ENCODE measurements around the gene FCAR.
"Not testable (repeated sequence)": the region's sequence is repeated elsewhere in the genome, so short reads cannot be mapped to it uniquely, and the experiment has no call there.

Gene FCAR

GRCh38 chr19:54905421-54905802 is 31.4 kb downstream of the FCAR start:
- H3K9me3 ChIP-seq (replicated peaks in 1 of 2; ENCODE audit: control insufficient read depth in 2 of 2, insufficient read depth in 1 of 2, low read depth in 1 of 2, low read length in 2 of 2): peaks cover 0 to 4% of the 10 kb centered on the region in 2 donors
- H3K9ac ChIP-seq (ENCODE audit: low read depth, low read length, poor library complexity): no peak overlapping the region
- H3K4me3 ChIP-seq (ENCODE audit: low read length in 2 of 2): no peak overlapping the region
- H2BK120ac ChIP-seq (ENCODE audit: low read depth, low read length): no peak overlapping the region
- H3K36me3 ChIP-seq (replicated peaks in 1 of 2; ENCODE audit: control insufficient read depth in 2 of 2, insufficient read depth in 2 of 2, low read length in 2 of 2): no peaks in the 10 kb centered on the region
- H3K27ac ChIP-seq (replicated peaks; ENCODE audit: low read length): no peak overlapping the region
- no peak overlapping the region for H3K4me2 ChIP-seq (ENCODE audit: insufficient read depth, low read length, poor library complexity, severe bottlenecking)
- peaks cover 0 to 3% of the 10 kb centered on the region in 2 donors for H3K4me1 ChIP-seq (ENCODE audit: control insufficient read depth in 2 of 2, insufficient read depth in 1 of 2, low read depth in 1 of 2, low read length in 2 of 2)
- DNase-seq (ENCODE audit: low spot score): no peak
- no peak overlapping the region for H3K14ac ChIP-seq (ENCODE audit: low read length)
- H2BK12ac ChIP-seq (ENCODE audit: low read length): no peak overlapping the region
- no peak overlapping the region for H3K18ac ChIP-seq (ENCODE audit: low read length)
- H3K79me1 ChIP-seq (ENCODE audit: low read depth, low read length): no peaks in the 10 kb centered on the region
- no peaks in the 10 kb centered on the region for H3K27me3 ChIP-seq (ENCODE audit: control insufficient read depth in 3 of 3, insufficient read depth in 3 of 3, low read depth in 1 of 3, low read length in 3 of 3)
- H2BK15ac ChIP-seq (ENCODE audit: low read length): no peak overlapping the region
- H3K4ac ChIP-seq (ENCODE audit: low read length): no peak overlapping the region
- no peak overlapping the region for H2AK5ac ChIP-seq (ENCODE audit: low read depth, low read length)
- no peak overlapping the region for H3K23ac ChIP-seq (ENCODE audit: low read depth, low read length, poor library complexity)
- H4K91ac ChIP-seq (ENCODE audit: low read depth, low read length, poor library complexity): no peak overlapping the region
- no peak overlapping the region for H4K8ac ChIP-seq (ENCODE audit: low read depth, low read length)
- H2AFZ ChIP-seq (ENCODE audit: low read length): peak overlapping the region; percentile 64
- no peak overlapping the region for H2BK5ac ChIP-seq (ENCODE audit: low read length)
- no CpG with 5 or more reads among the region's 5 CpGs for WGBS, 2 donors (ENCODE audit: extremely low coverage in 2 of 2, insufficient read length in 2 of 2, insufficient replicate concordance in 1 of 2)

- Histone ChIP-seq H2AFZ (ENCODE audit: low read length) (peak within 1 kb of the TSS; percentile 64), H4K8ac (ENCODE audit: low read depth, low read length) (peak within 1 kb of the TSS; percentile 45), H2AK5ac (ENCODE audit: low read depth, low read length) (no peak within 1 kb of the TSS), H2BK12ac (ENCODE audit: low read length) (no peak within 1 kb of the TSS), H3K4ac (ENCODE audit: low read length) (no peak within 1 kb of the TSS), H3K18ac (ENCODE audit: low read length) (peak within 1 kb of the TSS; percentile 53), H2BK120ac (ENCODE audit: low read depth, low read length) (no peak within 1 kb of the TSS), H3K9me3 (replicated peaks in 1 of 2; ENCODE audit: control insufficient read depth in 2 of 2, insufficient read depth in 1 of 2, low read depth in 1 of 2, low read length in 2 of 2) (peaks cover 0 to 4% of the 10 kb centered on the region in 2 donors), H3K79me1 (ENCODE audit: low read depth, low read length) (no peaks in the 10 kb centered on the region), H3K4me1 (ENCODE audit: control insufficient read depth in 2 of 2, insufficient read depth in 1 of 2, low read depth in 1 of 2, low read length in 2 of 2) (peaks cover 0 to 3% of the 10 kb centered on the region in 2 donors), H3K23ac (ENCODE audit: low read depth, low read length, poor library complexity) (peak within 1 kb of the TSS; percentile 88), H3K36me3 (replicated peaks in 1 of 2; ENCODE audit: control insufficient read depth in 2 of 2, insufficient read depth in 2 of 2, low read length in 2 of 2) (no peaks in the 10 kb centered on the region), H3K14ac (ENCODE audit: low read length) (peak within 1 kb of the TSS; percentile 63), H2BK5ac (ENCODE audit: low read length) (no peak within 1 kb of the TSS), H3K4me2 (ENCODE audit: insufficient read depth, low read length, poor library complexity, severe bottlenecking) (no peak within 1 kb of the TSS), H2BK15ac (ENCODE audit: low read length) (no peak within 1 kb of the TSS), H4K91ac (ENCODE audit: low read depth, low read length, poor library complexity) (no peak within 1 kb of the TSS), H3K4me3 (ENCODE audit: low read length in 2 of 2) (no peak within 1 kb of the TSS), H3K9ac (ENCODE audit: low read depth, low read length, poor library complexity) (no peak within 1 kb of the TSS), H3K27me3 (ENCODE audit: control insufficient read depth in 3 of 3, insufficient read depth in 3 of 3, low read depth in 1 of 3, low read length in 3 of 3) (no peaks in the 10 kb centered on the region), H3K27ac (replicated peaks; ENCODE audit: low read length) (no peak within 1 kb of the TSS)
- no peak for DNase-seq (ENCODE audit: low spot score)
- no CpG with 5 or more reads among the region's 22 CpGs for WGBS, 2 donors (ENCODE audit: extremely low coverage in 2 of 2, insufficient read length in 2 of 2, insufficient replicate concordance in 1 of 2)
Observed at GRCh38 chr19:54905803-54906511, 31.9 kb downstream of the FCAR start, which contains the start of gene NCR1. TSS of gene NCR1 (plus strand) at chr19:54906148. CDS start at chr19:54906188, 40 bp downstream.

DNA sequence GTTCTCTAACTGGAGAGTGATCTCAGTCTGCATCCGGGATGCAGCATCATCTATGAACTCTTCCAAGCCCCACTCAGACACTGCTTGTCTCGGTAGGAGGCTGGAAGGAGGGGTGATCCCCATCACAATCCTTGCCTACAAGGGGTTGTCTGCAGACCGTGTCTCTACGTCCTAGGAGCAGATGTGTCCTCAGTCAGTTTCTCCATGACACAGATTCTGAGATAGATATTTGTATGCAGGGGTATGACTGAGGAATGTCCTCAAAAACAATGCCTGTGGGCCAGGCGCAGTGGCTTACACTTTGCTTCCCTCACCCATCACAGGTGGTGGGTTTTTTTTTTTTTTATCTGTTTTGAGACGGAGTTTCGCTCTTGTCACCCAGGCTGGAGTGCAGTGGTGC is 32.8 kb downstream of the FCAR start:
- Histone ChIP-seq H3K4ac (ENCODE audit: low read length) (no peak overlapping the region), H3K9me3 (replicated peaks in 1 of 2; ENCODE audit: control insufficient read depth in 2 of 2, insufficient read depth in 1 of 2, low read depth in 1 of 2, low read length in 2 of 2) (peaks cover 0 to 4% of the 10 kb centered on the region in 2 donors), H3K14ac (ENCODE audit: low read length) (no peak overlapping the region), H2BK12ac (ENCODE audit: low read length) (no peak overlapping the region), H2BK5ac (ENCODE audit: low read length) (no peak overlapping the region), H2BK120ac (ENCODE audit: low read depth, low read length) (no peak overlapping the region), H3K27ac (replicated peaks; ENCODE audit: low read length) (no peak overlapping the region), H3K4me3 (ENCODE audit: low read length in 2 of 2) (no peak overlapping the region), H3K27me3 (ENCODE audit: control insufficient read depth in 3 of 3, insufficient read depth in 3 of 3, low read depth in 1 of 3, low read length in 3 of 3) (no peaks in the 10 kb centered on the region), H3K79me1 (ENCODE audit: low read depth, low read length) (no peaks in the 10 kb centered on the region), H2AFZ (ENCODE audit: low read length) (peak overlapping the region; percentile 64), H3K18ac (ENCODE audit: low read length) (no peak overlapping the region), H3K23ac (ENCODE audit: low read depth, low read length, poor library complexity) (no peak overlapping the region), H4K8ac (ENCODE audit: low read depth, low read length) (no peak overlapping the region), H3K4me1 (ENCODE audit: control insufficient read depth in 2 of 2, insufficient read depth in 1 of 2, low read depth in 1 of 2, low read length in 2 of 2) (peaks cover 0 to 3% of the 10 kb centered on the region in 2 donors), H3K36me3 (replicated peaks in 1 of 2; ENCODE audit: control insufficient read depth in 2 of 2, insufficient read depth in 2 of 2, low read length in 2 of 2) (no peaks in the 10 kb centered on the region), H3K9ac (ENCODE audit: low read depth, low read length, poor library complexity) (no peak overlapping the region), H2BK15ac (ENCODE audit: low read length) (no peak overlapping the region), H3K4me2 (ENCODE audit: insufficient read depth, low read length, poor library complexity, severe bottlenecking) (no peak overlapping the region), H4K91ac (ENCODE audit: low read depth, low read length, poor library complexity) (no peak overlapping the region), H2AK5ac (ENCODE audit: low read depth, low read length) (no peak overlapping the region)
- DNase-seq (ENCODE audit: low spot score): no peak
- no CpG with 5 or more reads among the region's 7 CpGs for WGBS, 2 donors (ENCODE audit: extremely low coverage in 2 of 2, insufficient read length in 2 of 2, insufficient replicate concordance in 1 of 2)

DNA sequence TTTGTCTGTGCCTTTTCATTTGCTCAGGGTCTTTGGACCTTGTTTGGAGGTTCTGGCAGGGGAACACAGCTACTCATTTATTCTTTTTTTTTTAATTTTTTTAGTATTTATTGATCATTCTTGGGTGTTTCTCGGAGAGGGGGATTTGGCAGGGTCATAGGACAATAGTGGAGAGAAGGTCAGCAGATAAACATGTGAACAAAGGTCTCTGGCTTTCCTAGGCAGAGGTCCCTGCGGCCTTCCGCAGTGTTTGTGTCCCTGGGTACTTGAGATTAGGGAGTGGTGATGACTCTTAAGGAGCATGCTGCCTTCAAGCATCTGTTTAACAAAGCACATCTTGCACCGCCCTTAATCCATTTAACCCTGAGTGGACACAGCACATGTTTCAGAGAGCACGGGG is 33.9 kb downstream of the FCAR start:
- WGBS, 2 donors (ENCODE audit: extremely low coverage in 2 of 2, insufficient read length in 2 of 2, insufficient replicate concordance in 1 of 2): no CpG with 5 or more reads among the region's 5 CpGs
- H3K23ac ChIP-seq (ENCODE audit: low read depth, low read length, poor library complexity); H3K36me3 ChIP-seq (replicated peaks in 1 of 2; ENCODE audit: control insufficient read depth in 2 of 2, insufficient read depth in 2 of 2, low read length in 2 of 2); H4K8ac ChIP-seq (ENCODE audit: low read depth, low read length); H2BK15ac ChIP-seq (ENCODE audit: low read length); H3K14ac ChIP-seq (ENCODE audit: low read length); H2AFZ ChIP-seq (ENCODE audit: low read length); H2BK5ac ChIP-seq (ENCODE audit: low read length); H3K27me3 ChIP-seq (ENCODE audit: control insufficient read depth in 3 of 3, insufficient read depth in 3 of 3, low read depth in 1 of 3, low read length in 3 of 3); H3K4ac ChIP-seq (ENCODE audit: low read length); DNase-seq (ENCODE audit: low spot score); H3K9me3 ChIP-seq (replicated peaks in 1 of 2; ENCODE audit: control insufficient read depth in 2 of 2, insufficient read depth in 1 of 2, low read depth in 1 of 2, low read length in 2 of 2); H2BK120ac ChIP-seq (ENCODE audit: low read depth, low read length); H2BK12ac ChIP-seq (ENCODE audit: low read length); H3K4me1 ChIP-seq (ENCODE audit: control insufficient read depth in 2 of 2, insufficient read depth in 1 of 2, low read depth in 1 of 2, low read length in 2 of 2); H4K91ac ChIP-seq (ENCODE audit: low read depth, low read length, poor library complexity); H3K27ac ChIP-seq (replicated peaks; ENCODE audit: low read length); H3K4me2 ChIP-seq (ENCODE audit: insufficient read depth, low read length, poor library complexity, severe bottlenecking); H3K18ac ChIP-seq (ENCODE audit: low read length); H3K4me3 ChIP-seq (ENCODE audit: low read length in 2 of 2); H3K9ac ChIP-seq (ENCODE audit: low read depth, low read length, poor library complexity); H2AK5ac ChIP-seq (ENCODE audit: low read depth, low read length); H3K79me1 ChIP-seq (ENCODE audit: low read depth, low read length): not testable (repeated sequence)
